DMS79 treated with DMSO at 0.1 percent for 48 hours (cell line): ENCODE data around the gene HOXA1.

Experiments
- DNase-seq: peaks from one replicate; lab custom pipeline; 2025; lab: John Stamatoyannopoulos, UW

The HOXA1 gene

DNA sequence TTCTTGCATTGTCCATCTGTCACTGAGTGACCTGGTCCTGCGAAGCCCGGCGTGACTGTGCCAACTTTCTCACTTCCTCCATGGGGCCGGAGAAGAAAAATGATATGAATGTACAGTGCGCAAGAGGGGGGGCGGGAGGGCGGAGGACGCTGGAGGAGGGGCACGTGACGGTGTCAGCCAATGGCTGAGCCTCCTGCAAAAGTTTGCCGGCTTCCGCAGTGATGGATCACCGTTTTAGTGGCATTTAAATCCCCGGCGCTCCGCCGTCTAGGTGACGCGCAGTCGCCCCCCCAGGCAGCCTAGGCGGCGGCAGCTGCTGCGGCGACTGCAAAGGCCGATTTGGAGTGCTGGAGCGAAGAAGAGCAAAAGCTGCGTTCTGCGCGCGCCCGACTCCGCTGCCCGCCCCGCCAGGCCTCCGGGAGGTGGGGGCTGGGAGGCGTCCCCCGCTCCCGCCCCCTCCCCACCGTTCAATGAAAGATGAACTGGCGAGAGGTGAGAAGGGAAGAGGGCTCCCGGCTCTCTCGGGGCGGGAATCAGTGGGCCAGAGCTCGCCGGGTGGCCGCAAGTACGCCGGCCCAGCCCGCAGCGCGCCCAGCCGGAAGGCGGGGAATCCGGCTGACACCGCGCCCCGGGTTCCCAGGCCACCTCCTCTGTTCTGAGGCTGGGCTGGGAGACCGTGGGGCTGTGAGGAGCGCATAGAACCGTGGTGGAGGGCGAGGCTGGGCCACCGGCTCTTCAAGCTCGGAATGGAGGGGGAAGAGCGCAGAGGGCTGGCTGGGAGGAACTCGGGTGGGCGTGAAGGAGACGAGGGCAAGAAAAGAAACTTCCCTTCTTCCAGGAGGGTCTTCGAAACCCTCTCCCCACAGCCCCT is at the start of gene HOXA1:
HOXA1 (minus strand) TSS at position 104 of the 871 bp plus-strand sequence; CDS start at position 16, 88 bp downstream.
- peak; percentile 88 for DNase-seq

GRCh38 chr7:27145165-27145913 is 49.5 kb upstream of the HOXA1 start:
- no peak for DNase-seq

DNA sequence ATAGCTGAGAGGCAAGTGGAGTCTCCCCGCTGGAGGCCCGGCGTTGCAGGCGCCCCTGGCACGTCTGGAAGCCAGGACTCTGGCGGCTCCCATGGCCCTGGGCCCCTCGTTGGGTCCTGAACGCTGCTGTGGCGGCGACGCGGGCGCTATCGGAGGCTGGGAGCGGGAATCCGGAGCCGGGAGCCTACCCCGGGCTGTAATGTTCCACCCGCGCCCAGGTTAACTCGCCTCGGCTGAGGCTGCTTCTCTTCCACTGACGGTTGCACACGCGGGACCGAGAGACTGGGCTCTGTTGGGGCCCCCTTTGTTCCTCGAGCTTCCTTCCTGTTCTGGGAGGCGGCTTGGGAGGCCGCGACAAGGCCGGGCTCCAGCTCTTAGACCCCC is 49.0 kb upstream of the HOXA1 start:
- no peak for DNase-seq

DNA sequence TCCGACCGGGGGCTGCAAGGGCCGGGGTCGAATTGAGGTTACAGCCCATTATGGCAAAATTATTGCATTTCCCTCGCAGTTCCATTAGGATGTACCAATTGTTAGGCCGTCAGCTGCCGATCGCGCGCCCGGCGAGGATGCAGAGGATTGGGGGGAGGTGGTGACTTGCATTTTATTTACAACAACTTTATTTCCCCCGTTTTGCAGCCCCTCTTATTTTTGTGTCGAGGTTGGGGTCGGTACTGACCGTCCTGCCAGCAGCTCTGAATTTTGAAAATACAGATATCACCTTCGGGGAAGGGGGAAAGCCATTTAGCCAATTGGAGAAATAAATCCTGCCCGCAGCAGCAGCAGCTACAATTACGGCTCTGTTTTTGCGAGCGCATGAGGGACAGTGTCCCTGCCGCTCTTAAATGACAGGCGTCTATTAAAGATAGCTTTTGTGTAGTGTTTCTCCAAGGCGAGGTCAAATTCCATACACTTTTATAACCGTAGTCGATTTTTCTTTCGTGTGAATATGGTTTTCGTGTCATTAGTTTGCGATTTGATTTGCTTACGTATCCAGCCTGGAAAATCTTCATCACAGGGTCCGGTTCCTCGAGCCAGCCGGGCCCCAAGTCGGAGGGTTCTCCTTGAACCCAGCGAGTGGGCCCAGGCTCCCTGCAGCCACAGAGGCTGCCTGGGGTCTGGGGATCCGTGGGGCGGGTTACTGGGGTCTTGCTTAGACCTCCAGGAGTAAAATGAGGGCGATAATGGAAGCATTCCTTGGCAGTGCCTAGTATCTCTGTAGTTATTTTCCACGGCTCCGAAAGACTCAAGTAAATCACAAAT is 48.4 kb upstream of the HOXA1 start:
- no peak for DNase-seq

DNA sequence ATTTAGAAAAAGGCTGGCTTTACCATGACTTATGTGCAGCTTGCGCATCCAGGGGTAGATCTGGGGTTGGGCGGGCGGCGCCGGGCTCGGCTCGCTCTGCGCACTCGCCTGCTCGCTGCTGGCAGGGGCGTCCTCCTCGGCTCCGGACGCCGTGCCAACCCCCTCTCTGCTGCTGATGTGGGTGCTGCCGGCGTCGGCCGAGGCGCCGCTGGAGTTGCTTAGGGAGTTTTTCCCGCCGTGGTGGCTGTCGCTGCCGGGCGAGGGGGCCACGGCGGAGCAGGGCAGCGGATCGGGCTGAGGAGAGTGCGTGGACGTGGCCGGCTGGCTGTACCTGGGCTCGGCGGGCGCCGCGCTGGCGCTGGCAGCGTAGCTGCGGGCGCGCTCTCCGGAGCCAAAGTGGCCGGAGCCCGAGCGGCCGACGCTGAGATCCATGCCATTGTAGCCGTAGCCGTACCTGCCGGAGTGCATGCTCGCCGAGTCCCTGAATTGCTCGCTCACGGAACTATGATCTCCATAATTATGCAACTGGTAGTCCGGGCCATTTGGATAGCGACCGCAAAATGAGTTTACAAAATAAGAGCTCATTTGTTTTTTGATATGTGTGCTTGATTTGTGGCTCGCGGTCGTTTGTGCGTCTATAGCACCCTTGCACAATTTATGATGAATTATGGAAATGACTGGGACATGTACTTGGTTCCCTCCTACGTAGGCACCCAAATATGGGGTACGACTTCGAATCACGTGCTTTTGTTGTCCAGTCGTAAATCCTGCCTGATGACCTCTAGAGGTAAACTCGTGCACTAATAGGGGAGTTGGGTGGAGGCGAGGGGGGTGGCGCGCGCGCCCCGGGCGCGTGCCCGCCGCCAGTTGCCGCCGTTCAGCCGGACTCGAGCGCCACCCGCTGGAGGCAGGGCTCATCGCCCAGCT is 47.5 kb upstream of the HOXA1 start, which contains the start of gene HOXA5:
HOXA5 (minus strand) TSS at position 659 of the 927 bp plus-strand sequence; CDS start at position 585, 74 bp downstream.
- peak; percentile 65 for DNase-seq

GRCh38 chr7:27142580-27143022 is 46.8 kb upstream of the HOXA1 start:
- no peak for DNase-seq

GRCh38 chr7:27141923-27142579 is 46.3 kb upstream of the HOXA1 start:
- no peak for DNase-seq

GRCh38 chr7:27141137-27141922 is 45.5 kb upstream of the HOXA1 start:
- DNase-seq, result no peak

GRCh38 chr7:27140126-27140857 is 44.5 kb upstream of the HOXA1 start:
- DNase-seq, result no peak

DNA sequence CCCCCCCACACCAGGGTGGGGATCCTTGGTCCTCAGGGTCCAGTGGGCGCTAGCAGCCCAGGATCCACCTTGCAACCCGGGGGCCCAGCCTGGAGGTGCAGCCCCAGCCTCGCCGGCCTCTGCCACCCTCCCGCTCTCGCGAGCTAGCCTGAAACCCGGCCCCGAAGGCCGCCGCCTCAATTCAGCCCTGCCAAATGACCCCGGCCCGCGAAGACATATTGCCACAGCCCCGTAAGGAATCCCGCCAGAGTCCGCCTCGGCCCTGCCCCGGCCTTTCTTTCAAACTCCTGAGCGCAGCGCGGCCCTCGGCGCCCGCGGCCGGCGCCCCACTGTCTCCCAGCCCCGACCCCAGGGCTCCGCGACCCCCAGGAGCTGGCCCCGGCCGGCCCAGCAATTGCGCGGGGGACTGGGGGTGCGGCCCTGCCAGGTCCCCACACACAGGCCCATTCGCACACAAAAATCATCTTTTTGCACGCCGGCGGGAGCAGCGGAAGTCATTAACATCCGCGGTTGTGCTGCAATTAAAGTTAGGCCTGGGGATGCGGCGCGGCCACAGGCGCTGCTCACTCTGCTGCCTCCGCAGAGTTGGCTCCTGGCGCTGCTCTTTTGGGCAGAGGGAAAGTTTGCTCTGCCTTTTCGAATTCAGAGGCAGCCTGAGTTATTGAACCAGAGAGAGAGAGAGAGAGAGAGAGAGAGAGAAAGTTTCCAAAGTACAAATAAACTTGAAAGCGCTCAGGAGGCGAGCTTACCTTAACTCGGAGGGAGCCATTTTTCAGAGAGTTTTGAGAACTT is 43.7 kb upstream of the HOXA1 start:
- no peak for DNase-seq

- no peak for DNase-seq
Measured at GRCh38 chr7:27138985-27139333, 43.2 kb upstream of the HOXA1 start.

DNA sequence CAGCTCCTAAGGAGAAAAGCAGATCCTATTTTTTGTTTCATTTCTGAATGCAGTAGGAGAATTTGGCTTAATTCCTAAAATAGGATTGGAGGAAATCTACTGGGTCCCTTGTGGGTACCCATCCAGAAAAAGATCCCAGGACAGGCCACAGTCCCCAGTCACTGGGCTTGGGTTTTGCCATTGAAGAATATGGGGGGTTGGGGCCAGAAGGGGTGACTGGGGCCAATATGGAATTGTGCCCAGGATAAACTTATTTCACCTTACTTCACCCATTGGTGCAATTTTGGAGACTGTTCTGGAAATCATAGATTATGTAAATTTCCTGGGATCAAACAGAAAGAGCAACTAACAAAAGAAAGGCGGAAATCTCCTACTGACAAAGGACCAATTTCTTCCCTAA is 42.7 kb upstream of the HOXA1 start:
- no peak for DNase-seq

- DNase-seq, result no peak
Measured at GRCh38 chr7:27137640-27138315, 42.0 kb upstream of the HOXA1 start.

DNA sequence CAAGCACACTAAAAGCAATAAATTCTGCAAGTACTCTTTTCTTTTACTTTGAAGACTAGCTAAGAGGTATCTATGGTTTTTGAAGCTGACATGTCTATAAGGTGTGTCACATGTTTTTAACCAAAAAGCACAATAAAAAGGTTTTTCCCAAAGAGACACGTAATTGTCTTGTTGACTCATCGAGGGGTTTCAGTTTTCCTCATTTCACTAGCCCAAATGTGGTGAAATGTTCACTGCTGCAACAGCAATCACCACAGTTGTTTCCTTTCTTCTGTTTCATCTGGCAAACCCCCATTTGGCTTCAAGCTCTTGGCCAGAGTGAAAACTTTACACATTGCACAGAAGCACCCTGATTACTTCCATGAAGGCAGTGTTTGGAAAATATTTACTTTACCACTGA is 38.6 kb upstream of the HOXA1 start:
- no peak for DNase-seq

GRCh38 chr7:27133409-27134231 is 37.8 kb upstream of the HOXA1 start:
- no peak for DNase-seq

GRCh38 chr7:27132978-27133377 is 37.2 kb upstream of the HOXA1 start:
- no peak for DNase-seq

GRCh38 chr7:27132214-27132613 is 36.4 kb upstream of the HOXA1 start:
- no peak for DNase-seq
